MM.1S (cell line): ENCODE measurements around the gene ABCC8.

Experiments used
- EZH2 ChIP-seq: fragments of 300-600 bp; sonication (generic); optimal IDR thresholded peaks from 2 replicates; pipeline ENCODE3; 2017; ENCODE audit warnings: low read depth, mild to moderate bottlenecking, antibody characterized with exemption, low read length, mixed read lengths
- EZH2phosphoT487 ChIP-seq: fragments of 300-600 bp; sonication (generic); IDR thresholded peaks from 2 replicates; pipeline ENCODE4 v1.6.1; 2018; ENCODE audit warnings: antibody characterized with exemption, low read length
- TF ChIP-seq, protein P1 (sequence below): fragments of 300-600 bp; sonication (generic); IDR thresholded peaks from 2 replicates; pipeline ENCODE4 v1.5.1; 2016; ENCODE audit warnings: antibody characterized with exemption, low read length, mixed read lengths

DNA sequence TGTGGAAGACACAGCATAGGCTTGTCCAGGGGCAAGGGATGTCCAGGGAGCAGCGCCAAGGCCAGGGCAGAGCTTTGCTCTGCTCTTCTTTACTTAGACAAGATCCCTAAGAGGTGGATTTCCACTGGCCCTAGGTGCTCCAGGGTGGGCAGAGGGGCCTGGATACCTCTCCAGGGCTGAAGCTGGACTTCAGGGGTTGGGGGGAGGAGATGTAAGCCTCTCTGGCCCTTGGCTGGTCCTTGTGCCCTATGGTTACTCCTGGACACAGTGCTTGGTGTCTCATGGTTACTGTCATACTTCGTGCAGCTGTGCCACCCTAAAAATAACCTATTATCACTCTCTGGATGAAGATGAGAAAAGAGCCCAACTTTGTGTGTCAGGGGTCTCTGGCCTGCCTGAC is 75.3 kb downstream of the ABCC8 start:
- TF ChIP-seq, protein P1, sequence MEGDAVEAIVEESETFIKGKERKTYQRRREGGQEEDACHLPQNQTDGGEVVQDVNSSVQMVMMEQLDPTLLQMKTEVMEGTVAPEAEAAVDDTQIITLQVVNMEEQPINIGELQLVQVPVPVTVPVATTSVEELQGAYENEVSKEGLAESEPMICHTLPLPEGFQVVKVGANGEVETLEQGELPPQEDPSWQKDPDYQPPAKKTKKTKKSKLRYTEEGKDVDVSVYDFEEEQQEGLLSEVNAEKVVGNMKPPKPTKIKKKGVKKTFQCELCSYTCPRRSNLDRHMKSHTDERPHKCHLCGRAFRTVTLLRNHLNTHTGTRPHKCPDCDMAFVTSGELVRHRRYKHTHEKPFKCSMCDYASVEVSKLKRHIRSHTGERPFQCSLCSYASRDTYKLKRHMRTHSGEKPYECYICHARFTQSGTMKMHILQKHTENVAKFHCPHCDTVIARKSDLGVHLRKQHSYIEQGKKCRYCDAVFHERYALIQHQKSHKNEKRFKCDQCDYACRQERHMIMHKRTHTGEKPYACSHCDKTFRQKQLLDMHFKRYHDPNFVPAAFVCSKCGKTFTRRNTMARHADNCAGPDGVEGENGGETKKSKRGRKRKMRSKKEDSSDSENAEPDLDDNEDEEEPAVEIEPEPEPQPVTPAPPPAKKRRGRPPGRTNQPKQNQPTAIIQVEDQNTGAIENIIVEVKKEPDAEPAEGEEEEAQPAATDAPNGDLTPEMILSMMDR = no peak
- no peak for TF ChIP-seq EZH2
- no peak for TF ChIP-seq EZH2phosphoT487
